ENCODE data around the gene SPO11.

Gene SPO11

DNA sequence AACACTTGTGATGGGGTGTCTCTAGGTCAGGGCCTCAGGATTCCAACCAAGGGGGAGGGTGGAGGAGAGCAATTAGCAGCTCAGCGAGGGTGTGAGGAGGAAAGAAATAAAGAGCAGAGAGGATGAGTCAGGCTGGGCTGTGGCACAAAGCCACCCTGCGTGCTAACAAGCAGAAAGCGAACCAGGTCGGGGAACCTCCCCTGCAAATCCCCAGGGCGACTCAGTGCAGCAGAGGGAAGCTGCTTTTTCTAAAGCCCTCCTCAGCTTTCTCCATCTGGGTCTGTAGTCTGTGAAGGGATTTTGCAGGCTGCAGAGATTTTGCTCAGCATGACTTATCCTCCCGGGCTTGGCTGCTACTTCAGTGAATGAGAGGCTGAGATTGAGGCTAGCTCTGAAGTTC is 6.6 kb upstream of the SPO11 start:
- no peak for TF ChIP-seq CTCF (IDR thresholded peaks at IDR 0.05)
- no peak for DNase-seq (ENCODE audit: low spot score)
- H3K27ac ChIP-seq = no peak overlapping the region
- no peak overlapping the region for H3K4me3 ChIP-seq

DNA sequence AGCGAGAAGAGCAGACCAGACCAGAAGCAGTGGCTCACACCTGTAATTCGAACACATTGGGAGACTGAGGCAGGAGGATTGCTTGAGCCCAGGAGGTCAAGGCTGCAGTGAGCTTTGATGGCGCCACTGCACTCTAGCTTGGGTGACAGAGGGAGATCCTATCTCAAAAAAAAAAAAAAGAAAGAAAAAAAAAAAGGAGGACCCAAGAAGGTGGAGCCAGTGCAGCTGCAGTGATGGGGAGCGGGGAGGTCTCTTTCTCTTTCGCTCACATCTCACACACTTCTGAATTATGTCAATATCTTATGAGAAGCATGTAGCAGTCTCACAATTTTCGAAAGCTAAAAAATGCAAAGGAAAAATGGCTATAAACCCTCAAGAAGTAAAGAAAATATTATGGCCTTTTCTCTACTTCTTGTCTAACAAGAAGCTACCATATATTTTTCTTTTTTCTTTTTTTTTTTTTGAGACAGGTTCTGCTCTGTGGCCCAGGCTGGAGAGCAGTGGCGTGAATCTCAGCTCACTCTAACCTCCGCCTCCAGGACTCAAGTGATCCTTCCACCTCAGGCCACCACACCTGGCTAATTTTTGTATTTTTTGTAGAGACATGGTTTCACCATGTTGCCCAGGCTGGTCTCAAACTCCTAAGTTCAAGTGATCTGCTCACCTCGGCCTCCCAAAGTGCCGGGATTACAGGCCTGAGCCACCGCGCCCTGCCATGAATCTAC is 3.8 kb upstream of the SPO11 start:
- TF ChIP-seq CTCF (IDR thresholded peaks at IDR 0.05) = no peak

GRCh38 chr20:57326667-57327455 is 2.7 kb upstream of the SPO11 start:
- no peak for TF ChIP-seq CTCF (IDR thresholded peaks at IDR 0.05)
- no peak for DNase-seq (ENCODE audit: low spot score)
- H3K4me3 ChIP-seq = no peak overlapping the region
- H3K27ac ChIP-seq = no peak overlapping the region

More for the DNA sequence above, 3.8 kb upstream of the SPO11 start:
- no peak for DNase-seq (ENCODE audit: low spot score)
- no peak overlapping the region for H3K4me3 ChIP-seq
- H3K27ac ChIP-seq = no peak overlapping the region

DNA sequence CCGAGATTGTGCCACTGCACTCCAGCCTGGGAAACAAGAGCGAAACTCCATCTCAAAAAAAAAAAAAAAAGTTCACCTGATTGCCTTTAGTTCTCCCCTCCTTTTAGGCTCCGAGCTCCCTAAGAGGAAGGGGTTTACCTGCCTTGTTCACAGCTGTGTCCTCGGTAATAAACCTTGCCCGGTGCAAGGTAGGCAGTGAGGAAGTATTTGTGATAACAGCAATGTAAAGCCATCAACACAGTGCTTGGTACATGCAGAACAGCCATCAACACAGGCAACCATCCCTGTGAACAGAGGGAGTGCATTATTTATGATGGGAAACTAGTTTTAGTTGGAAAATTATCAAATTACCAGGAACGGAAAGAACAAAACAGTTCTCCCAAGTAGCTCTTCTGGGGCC is 1.8 kb upstream of the SPO11 start:
- no peak for DNase-seq (ENCODE audit: low spot score)
- TF ChIP-seq CTCF (IDR thresholded peaks at IDR 0.05) = no peak
- Histone ChIP-seq H3K27ac (no peak overlapping the region), H3K4me3 (no peak overlapping the region)

DNA sequence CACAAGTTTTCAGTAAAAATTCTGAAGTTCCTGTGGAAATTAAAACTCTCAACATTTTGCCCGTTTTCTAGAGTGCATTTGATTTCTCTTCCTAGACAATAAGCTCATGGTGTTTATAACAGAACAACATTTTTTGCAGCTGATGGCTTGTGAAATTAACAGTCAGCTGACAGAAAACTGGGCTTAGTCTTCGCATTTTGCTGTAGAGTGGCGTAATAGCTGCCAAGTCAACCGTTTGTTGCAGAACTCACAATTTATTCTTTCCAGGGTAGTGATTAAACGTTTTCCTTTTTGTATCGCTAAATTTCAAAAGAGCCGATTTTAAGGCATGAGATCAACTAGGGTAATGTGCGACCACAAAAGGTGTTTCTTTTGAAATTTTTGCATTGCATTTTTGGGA is 1.4 kb downstream of the SPO11 start:
- Histone ChIP-seq H3K4me3 (no peak overlapping the region), H3K27ac (no peak overlapping the region)
- TF ChIP-seq CTCF (IDR thresholded peaks at IDR 0.05) = no peak
- no peak for DNase-seq (ENCODE audit: low spot score)

DNA sequence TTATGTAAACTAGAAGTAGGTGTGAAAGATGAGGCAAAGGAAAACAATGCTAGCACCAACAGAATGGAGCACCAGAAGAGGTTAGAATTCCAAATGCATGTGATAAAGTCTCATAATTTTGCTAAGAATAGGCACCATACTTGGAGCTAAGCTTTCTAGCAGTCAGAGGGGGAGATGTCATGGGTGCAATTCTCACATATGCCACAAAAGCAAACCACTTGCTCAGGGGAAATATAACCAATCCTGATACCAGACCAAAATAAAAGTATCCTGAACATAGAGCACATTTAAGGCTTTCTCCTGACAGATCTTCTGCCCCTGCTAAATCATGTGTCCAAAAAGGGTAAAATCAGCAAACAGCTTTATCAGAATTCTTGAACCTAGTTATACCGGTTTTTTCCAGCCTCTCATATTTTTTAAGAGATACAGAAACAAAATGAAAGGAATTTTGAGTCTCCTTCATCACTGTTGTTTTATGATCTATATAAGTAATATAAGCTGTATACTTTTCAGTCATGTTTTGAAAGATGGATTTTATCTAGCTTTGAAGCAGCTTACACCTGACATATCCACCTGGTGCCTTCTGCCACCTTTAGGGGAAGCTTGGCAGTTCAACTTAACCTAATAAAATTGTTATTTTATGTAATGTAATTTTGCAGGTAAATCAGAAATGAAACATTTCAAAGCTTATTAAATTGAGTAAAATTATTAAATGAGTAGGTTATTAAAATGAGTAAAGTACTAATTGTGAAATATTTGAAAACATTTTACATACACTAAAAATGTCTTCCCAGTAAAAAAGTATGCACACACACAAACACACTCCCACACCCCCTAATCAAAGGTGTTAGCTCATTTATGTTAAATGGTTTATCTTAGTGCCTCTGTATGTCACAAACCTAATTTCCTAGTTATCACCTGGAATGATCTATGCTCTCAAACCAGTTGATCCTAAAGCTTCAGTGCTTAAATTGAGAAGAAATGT is 2.8 kb downstream of the SPO11 start:
- TF ChIP-seq CTCF (IDR thresholded peaks at IDR 0.05) = no peak
- DNase-seq (ENCODE audit: low spot score) = no peak
- H3K27ac ChIP-seq = no peak overlapping the region
- no peak overlapping the region for H3K4me3 ChIP-seq

Data from coronary artery (tissue), 2 donors.